H9 (cell line): ENCODE results near the gene ISY1. TPM values are rescaled to one million over a fixed set of nuclear protein-coding genes. Genes with fewer than 3 reads are reported as not detected.

ENCODE experiments used
- DNase-seq: peaks from one replicate; pipeline ENCODE4 v3.0.0-alpha.2; 2017
- H2AFZ ChIP-seq: one replicate; pipeline ENCODE4 v1.6.1; 2013; ENCODE audit warnings: mild to moderate bottlenecking, low read length, control low read depth, moderate library complexity
- H2AK5ac ChIP-seq: 2 replicates; pipeline ENCODE4 v1.6.1; 2013; ENCODE audit warnings: low read length, control low read depth, mixed read lengths; ENCODE audit not compliant: insufficient read length
- H2BK120ac ChIP-seq: one replicate; pipeline ENCODE4 v1.6.1; 2013; ENCODE audit warnings: low read depth, mild to moderate bottlenecking, low read length, control low read depth, inconsistent platforms; ENCODE audit not compliant: poor library complexity, severe bottlenecking
- H2BK12ac ChIP-seq: 2 replicates; pipeline ENCODE4 v1.6.1; 2013; ENCODE audit warnings: low read length, control low read depth, mixed read lengths, low read depth; ENCODE audit not compliant: insufficient read length
- H2BK15ac ChIP-seq: 2 replicates; pipeline ENCODE4 v1.6.1; 2013; ENCODE audit warnings: low read depth, low read length, control low read depth
- H2BK20ac ChIP-seq: one replicate; pipeline ENCODE4 v1.6.1; 2013; ENCODE audit warnings: low read depth, mild to moderate bottlenecking, low read length, control low read depth, inconsistent platforms; ENCODE audit not compliant: poor library complexity, severe bottlenecking
- H2BK5ac ChIP-seq: 2 replicates; pipeline ENCODE4 v1.6.1; 2013; ENCODE audit warnings: low read length, control low read depth, mixed read lengths; ENCODE audit not compliant: insufficient read length
- H3K14ac ChIP-seq: 2 replicates; pipeline ENCODE4 v1.6.1; 2013; ENCODE audit warnings: low read length, control low read depth; ENCODE audit not compliant: insufficient read depth
- H3K18ac ChIP-seq: 2 replicates; pipeline ENCODE4 v1.6.1; 2013; ENCODE audit warnings: low read depth, mild to moderate bottlenecking, mixed read lengths, low read length, control low read depth; ENCODE audit not compliant: insufficient read length
- H3K23ac ChIP-seq: 2 replicates; pipeline ENCODE4 v1.6.1; 2013; ENCODE audit warnings: low read length, control low read depth, mixed read lengths, low read depth; ENCODE audit not compliant: insufficient read length
- H3K23me2 ChIP-seq: 2 replicates; pipeline ENCODE4 v1.6.1; 2013; ENCODE audit warnings: low read depth, mild to moderate bottlenecking, mixed read lengths, low read length, control low read depth; ENCODE audit not compliant: insufficient read length, poor library complexity, severe bottlenecking
- H3K27ac ChIP-seq: 2 replicates; pipeline ENCODE4 v1.5.1; 2013; ENCODE audit warnings: low read length, control low read depth, mixed read lengths, low read depth; ENCODE audit not compliant: insufficient read length
- H3K27me3 ChIP-seq: 2 replicates; pipeline ENCODE4 v1.6.1; 2013; ENCODE audit warnings: low read length, control low read depth, inconsistent platforms; ENCODE audit not compliant: insufficient read depth
- H3K4ac ChIP-seq: 2 replicates; pipeline ENCODE4 v1.6.1; 2013; ENCODE audit warnings: low read depth, mild to moderate bottlenecking, control low read depth, inconsistent platforms, low read length, moderate library complexity
- H3K4me1 ChIP-seq: 2 replicates; pipeline ENCODE4 v1.6.1; 2013; ENCODE audit warnings: low read length, control low read depth, inconsistent platforms; ENCODE audit not compliant: insufficient read depth
- H3K4me2 ChIP-seq: 2 replicates; pipeline ENCODE4 v1.6.1; 2013; ENCODE audit warnings: low read length, control low read depth, mixed read lengths; ENCODE audit not compliant: insufficient read length, insufficient read depth
- H3K56ac ChIP-seq: 2 replicates; pipeline ENCODE4 v1.6.1; 2013; ENCODE audit warnings: low read depth, mild to moderate bottlenecking, mixed read lengths, low read length, control low read depth; ENCODE audit not compliant: insufficient read length
- H3K79me1 ChIP-seq: 2 replicates; pipeline ENCODE4 v1.6.1; 2013; ENCODE audit warnings: low read depth, mild to moderate bottlenecking, moderate library complexity, low read length, control low read depth, inconsistent platforms; ENCODE audit not compliant: insufficient read depth, poor library complexity, severe bottlenecking
- H3K79me2 ChIP-seq: 2 replicates; pipeline ENCODE4 v1.6.1; 2013; ENCODE audit warnings: low read length, control low read depth, inconsistent platforms; ENCODE audit not compliant: insufficient read depth
- H3K9ac ChIP-seq: 2 replicates; pipeline ENCODE4 v1.6.1; 2013; ENCODE audit warnings: low read length, control low read depth, mixed read lengths; ENCODE audit not compliant: insufficient read length; ENCODE audit errors: extremely low read depth
- H3K9me3 ChIP-seq: one replicate; pipeline ENCODE4 v1.6.1; 2013; ENCODE audit warnings: low read depth, low read length, inconsistent platforms; ENCODE audit not compliant: control insufficient read depth
- H3T11ph ChIP-seq: one replicate; pipeline ENCODE4 v1.6.1; 2013; ENCODE audit warnings: mild to moderate bottlenecking, low read length, control low read depth, inconsistent platforms
- H4K20me1 ChIP-seq: one replicate; pipeline ENCODE4 v1.6.1; 2013; ENCODE audit not compliant: control insufficient read depth, insufficient read length, insufficient read depth
- H4K5ac ChIP-seq: 2 replicates; pipeline ENCODE4 v1.6.1; 2013; ENCODE audit warnings: low read depth, mild to moderate bottlenecking, mixed read lengths, low read length, control low read depth; ENCODE audit not compliant: insufficient read length
- H4K8ac ChIP-seq: replicated peaks from 2 replicates; pipeline ENCODE4 v1.6.1; 2013; ENCODE audit warnings: low read length, control low read depth, mixed read lengths, low read depth; ENCODE audit not compliant: insufficient read length
- H4K91ac ChIP-seq: 2 replicates; pipeline ENCODE4 v1.6.1; 2013; ENCODE audit warnings: low read depth, mild to moderate bottlenecking, moderate library complexity, mixed read lengths, low read length, control low read depth; ENCODE audit not compliant: insufficient read length
- H3K27ac Mint-ChIP-seq, 3 experiments: 2 replicates in 2 of 3; 3 replicates in 1 of 3; pipeline ENCODE4 v1.8.0; 2020 to 2021; ENCODE audit warnings: mixed read lengths in 3 of 3, mild to moderate bottlenecking in 1 of 3, moderate library complexity in 1 of 3
- H3K27me3 Mint-ChIP-seq: 2 replicates; pipeline ENCODE4 v1.8.0; 2021; ENCODE audit warnings: low read depth, mild to moderate bottlenecking, moderate library complexity, mixed read lengths
- H3K36me3 Mint-ChIP-seq, 3 experiments: 2 replicates in 2 of 3; 3 replicates in 1 of 3; pipeline ENCODE4 v1.8.0; 2020 to 2021; ENCODE audit warnings: low read depth in 3 of 3, mixed read lengths in 3 of 3; ENCODE audit not compliant: insufficient read depth in 1 of 3
- H3K4me1 Mint-ChIP-seq, 2 experiments: 2 replicates each; pipeline ENCODE4 v1.8.0; 2020; ENCODE audit warnings: mixed read lengths in 2 of 2
- H3K4me3 Mint-ChIP-seq, 2 experiments: 2 replicates in 1 of 2; 3 replicates in 1 of 2; pipeline ENCODE4 v1.8.0; 2020 to 2021; ENCODE audit warnings: mild to moderate bottlenecking in 2 of 2, mixed read lengths in 2 of 2, moderate library complexity in 1 of 2
- H3K9me3 Mint-ChIP-seq, 2 experiments: 2 replicates in 1 of 2; 3 replicates in 1 of 2; pipeline ENCODE4 v1.8.0; 2020; ENCODE audit warnings: mild to moderate bottlenecking in 2 of 2, mixed read lengths in 2 of 2, moderate library complexity in 1 of 2
- WGBS: extraction: QIAGEN DNeasy Blood & Tissue Kit; methylation state at CpG from one replicate; pipeline ENCODE4 v1.1.7; 2013; ENCODE audit warnings: missing lambda C conversion rate, low lambda C conversion rate, mixed read lengths; ENCODE audit not compliant: insufficient read length; ENCODE audit errors: extremely low coverage; 5-methylcytosine and 5-hydroxymethylcytosine counted together
- total RNA-seq: library from RNA; stranded (reverse); gene quantifications from 2 replicates; pipeline ENCODE4 v1.2.1, GENCODE V29; 2021
- TF ChIP-seq, protein P1 (sequence below): fragments of 200-600 bp; sonication (generic); conservative IDR thresholded peaks from 3 replicates; pipeline ENCODE4 v1.8.0; 2021; ENCODE audit warnings: antibody characterized with exemption, mild to moderate bottlenecking

Gene ISY1
- total RNA-seq, 1 experiment from 2014 or later, result 28.1 TPM

DNA sequence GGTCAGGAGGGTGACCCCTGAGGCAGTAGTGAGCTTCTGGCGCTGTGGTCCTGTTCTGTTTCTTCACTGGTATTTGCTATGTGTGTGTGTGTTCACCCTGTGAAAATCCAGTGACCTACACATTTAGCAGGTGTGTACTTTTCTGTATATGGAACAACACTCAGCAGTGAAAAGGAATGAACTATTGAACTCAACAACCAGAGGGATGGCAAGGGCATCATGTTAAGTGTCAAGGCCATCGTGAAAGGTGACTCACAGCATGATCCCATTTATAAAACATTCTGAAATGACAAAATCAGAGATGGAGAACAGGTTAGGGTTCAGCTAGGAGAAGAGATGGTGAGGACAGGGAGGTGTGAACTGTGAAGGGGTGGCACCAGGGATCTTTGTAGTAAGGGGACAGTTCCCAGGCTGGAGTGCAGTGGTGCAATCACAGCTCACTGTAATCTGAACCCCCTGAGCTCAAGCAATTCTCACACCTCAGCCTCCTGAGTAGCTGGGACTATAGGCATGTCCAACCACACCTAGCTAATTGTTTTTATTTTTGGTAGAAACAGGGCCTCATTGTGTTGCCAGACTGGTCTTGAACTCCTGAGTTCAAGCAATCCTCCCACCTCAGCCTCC is 29.3 kb downstream of the ISY1 start:
- Mint-ChIP-seq H3K27ac (no peak overlapping the region), H3K36me3 (peaks cover 10 to 62% (median 49%) of the 10 kb centered on the region in 3 experiments; a peak in 6 of 7 replicates), H3K4me3 (no peak overlapping the region), H3K27me3 (no peaks in the 10 kb centered on the region), H3K9me3 (no peaks in the 10 kb centered on the region), H3K4me1 (no peaks in the 10 kb centered on the region)
- Histone ChIP-seq H4K8ac (no peak overlapping the region), H3K23ac (no peak overlapping the region), H3K27ac (no peak overlapping the region), H2BK12ac (no peak overlapping the region), H3K9me3 (no peaks in the 10 kb centered on the region), H3K27me3 (no peaks in the 10 kb centered on the region), H3K18ac (no peak overlapping the region), H3K23me2 (no peaks in the 10 kb centered on the region), H4K20me1 (no peaks in the 10 kb centered on the region), H3T11ph (no peak overlapping the region), H2BK20ac (no peak overlapping the region), H3K56ac (no peak overlapping the region), H3K14ac (no peak overlapping the region), H2AK5ac (no peak overlapping the region), H2AFZ (no peak overlapping the region), H4K5ac (no peak overlapping the region), H4K91ac (no peak overlapping the region), H2BK5ac (no peak overlapping the region), H3K4me1 (no peaks in the 10 kb centered on the region), H3K79me2 (no peaks in the 10 kb centered on the region), H2BK15ac (no peak overlapping the region), H3K79me1 (no peaks in the 10 kb centered on the region), H3K9ac (no peak overlapping the region), H3K4me2 (no peak overlapping the region), H2BK120ac (no peak overlapping the region), H3K4ac (no peak overlapping the region)
- TF ChIP-seq, protein P1, sequence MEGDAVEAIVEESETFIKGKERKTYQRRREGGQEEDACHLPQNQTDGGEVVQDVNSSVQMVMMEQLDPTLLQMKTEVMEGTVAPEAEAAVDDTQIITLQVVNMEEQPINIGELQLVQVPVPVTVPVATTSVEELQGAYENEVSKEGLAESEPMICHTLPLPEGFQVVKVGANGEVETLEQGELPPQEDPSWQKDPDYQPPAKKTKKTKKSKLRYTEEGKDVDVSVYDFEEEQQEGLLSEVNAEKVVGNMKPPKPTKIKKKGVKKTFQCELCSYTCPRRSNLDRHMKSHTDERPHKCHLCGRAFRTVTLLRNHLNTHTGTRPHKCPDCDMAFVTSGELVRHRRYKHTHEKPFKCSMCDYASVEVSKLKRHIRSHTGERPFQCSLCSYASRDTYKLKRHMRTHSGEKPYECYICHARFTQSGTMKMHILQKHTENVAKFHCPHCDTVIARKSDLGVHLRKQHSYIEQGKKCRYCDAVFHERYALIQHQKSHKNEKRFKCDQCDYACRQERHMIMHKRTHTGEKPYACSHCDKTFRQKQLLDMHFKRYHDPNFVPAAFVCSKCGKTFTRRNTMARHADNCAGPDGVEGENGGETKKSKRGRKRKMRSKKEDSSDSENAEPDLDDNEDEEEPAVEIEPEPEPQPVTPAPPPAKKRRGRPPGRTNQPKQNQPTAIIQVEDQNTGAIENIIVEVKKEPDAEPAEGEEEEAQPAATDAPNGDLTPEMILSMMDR, result no peak
- DNase-seq, result no peak
- WGBS, result no CpG with 5 or more reads among the region's 2 CpGs
